Pulmonary artery endothelial cell (primary cell): ENCODE data around the gene TMEM208. TPM values are rescaled to one million over a fixed set of nuclear protein-coding genes. Genes with fewer than 3 reads are reported as not detected.

Source experiments
- DNase-seq: peaks from one replicate; pipeline ENCODE4 v3.0.0-alpha.2; 2011; ENCODE audit warnings: low read depth, low spot score
- total RNA-seq: library from RNA; depleted of rRNA; stranded (reverse); fragments of >200 nt; gene quantifications from 2 replicates; pipeline ENCODE4 v1.2.3, GENCODE V29; 2014

The TMEM208 gene
- total RNA-seq, 1 donor from 2014 or later: 30.0 TPM

- no peak for DNase-seq
Measured at GRCh38 chr16:67235816-67236562, 9.1 kb downstream of the TMEM208 start.

- no peak for DNase-seq
Measured at GRCh38 chr16:67236563-67237395, 9.8 kb downstream of the TMEM208 start.

DNA sequence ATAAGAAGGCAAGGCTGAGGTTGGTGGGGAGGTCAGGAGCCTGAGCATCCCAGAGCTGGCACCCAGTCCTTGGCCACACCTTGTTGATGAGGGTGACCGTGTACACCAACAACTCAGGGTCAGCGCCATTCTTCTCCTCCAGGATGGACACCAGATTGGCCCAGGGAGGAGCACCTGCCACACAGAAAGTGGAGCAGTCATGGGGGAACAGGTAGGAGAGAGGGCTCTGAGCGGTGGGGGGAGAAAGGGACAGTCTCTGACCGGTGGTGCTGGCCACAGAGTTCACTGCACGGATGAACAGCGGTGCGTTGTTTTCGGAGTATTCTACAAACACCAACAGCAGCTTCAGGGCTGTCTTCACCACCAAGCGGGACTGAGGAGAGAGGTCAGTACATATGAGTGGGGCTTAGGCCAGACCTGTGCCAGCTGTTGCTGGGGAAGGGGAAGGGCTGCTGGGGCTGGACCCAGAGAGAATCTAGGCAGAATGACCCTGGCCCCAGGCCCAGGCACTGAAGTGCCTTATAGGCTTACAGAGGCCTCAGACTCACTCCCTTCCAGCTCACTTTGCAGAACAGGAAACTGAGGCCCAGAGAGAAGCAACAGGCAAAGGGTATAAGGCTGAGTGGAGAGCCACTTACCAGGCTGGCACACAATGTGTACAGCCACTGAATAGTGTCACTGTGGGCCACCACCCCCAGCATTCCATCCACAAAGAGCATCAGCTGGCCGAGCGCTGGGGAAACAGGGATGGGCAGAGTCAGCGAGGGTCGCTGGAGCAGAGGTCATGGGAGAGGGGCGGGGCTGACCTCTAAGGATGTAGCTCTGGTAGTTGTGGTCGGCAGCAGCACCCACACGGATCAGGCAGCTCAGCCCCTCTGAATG is 10.7 kb downstream of the TMEM208 start:
- DNase-seq: no peak

- DNase-seq: no peak
Measured at GRCh38 chr16:67238278-67238575, 11.3 kb downstream of the TMEM208 start.

DNA sequence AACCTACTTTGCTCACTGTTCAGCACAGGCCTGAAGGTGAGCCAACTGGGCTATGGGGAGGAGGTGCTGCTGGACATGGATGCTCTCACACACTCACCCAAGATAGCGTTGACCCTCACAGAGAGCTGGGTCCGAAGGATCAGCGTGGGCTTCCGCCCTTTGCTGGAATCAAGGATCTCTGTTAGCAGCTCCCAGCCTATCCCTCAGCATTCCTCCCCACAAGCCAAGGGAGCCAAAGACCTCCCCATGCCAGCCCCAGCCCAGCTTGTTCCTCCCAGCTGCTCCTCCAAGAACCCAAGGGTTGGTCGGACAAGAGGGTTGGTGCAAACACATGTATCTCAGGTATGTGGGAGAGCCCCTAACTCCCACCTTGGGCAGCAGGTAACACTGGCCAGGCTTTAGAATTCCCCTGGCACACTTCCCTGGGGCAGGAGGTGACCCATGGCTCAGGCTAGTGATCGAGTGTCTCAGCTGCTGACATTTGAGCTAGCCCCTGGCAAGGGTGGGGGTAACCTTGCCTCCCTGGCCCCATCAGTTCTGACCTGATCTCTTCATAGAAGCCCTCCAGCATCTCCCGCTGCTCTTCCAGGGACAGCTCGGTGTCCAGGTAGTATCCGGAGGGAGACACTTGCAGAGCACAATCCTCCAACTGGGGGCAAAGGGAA is 12.0 kb downstream of the TMEM208 start:
- no peak for DNase-seq

DNA sequence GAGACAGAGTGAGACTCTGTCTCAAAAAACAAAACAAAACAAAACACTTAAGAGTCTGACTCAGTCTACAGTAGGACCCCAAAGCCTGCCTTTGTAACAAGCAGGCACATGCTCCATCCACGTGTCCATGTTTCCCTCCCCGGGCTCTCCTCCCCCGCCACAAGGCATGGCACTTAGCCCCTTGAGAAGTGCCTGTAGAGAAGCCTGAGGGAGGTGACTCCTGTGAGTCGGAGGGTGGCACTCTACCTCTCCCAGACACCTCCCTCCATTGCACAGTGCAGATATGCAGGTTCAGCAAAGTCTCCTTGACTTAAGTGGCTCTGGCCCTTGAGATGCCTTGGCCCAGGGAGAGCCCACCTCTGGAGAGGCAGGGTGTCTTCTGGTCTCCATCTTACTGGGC is 13.6 kb downstream of the TMEM208 start:
- no peak for DNase-seq

DNA sequence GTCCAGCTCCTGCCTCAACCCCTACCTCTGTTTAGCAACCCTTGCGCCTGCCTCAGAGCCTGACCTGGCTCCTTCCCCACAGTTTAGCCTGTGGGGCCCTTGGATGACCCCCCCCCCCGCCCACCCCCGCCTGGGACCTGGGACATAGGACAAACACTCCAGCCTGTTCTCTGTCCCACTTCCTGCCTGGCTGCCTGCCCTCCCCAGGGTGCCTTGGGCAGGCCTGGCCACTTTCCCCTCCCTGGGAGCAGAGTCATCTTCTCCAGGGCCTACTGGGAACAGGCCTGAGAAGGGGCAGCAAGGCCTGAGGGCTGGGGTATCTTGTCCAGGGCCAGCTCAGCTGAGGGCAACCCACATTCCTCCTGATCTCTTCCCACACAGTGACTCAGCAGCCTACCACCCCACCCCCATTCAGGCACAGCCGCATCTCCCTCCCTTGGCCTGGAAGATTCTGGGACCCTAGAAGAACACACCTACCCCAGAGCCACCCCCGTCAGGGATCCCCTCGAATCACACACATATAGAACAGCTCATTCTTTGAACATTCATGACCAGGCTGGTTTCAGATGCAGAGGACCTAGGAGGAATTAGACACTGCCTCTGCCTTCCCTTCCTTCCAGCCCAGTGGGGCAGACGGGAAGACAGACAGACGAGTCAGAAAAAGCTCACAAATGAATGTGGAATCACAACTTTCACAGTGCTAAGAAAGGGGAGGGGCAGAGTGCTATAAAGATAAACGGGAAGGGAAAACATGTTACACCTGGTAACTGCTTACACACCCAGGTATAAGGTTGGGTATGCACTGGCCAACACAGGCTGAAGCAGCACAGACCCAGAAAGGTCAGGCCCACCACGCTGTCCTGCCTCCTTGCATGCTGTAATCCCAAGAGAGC is 14.3 kb downstream of the TMEM208 start:
- DNase-seq: no peak

GRCh38 chr16:67242138-67242730 is 15.3 kb downstream of the TMEM208 start:
- no peak for DNase-seq

DNA sequence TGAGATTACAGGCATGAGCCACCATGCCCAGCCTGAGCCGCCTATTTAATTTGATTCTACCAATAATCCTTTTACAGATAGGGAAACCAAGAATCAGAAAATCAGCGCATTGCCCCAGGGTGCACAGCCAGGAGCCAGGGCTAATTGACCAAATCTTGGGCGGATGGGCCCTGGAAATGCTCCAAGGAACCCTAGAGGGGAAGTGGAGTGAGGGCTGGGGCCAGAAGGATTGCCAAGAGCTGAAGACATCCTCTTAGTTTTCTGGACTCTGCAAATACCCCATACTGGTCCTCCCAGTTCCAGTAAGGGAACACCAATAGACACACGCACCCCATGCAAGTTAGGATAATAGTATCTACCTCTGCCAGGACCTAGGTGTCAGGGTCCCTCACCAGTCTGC is 16.6 kb downstream of the TMEM208 start:
- no peak for DNase-seq

GRCh38 chr16:67244387-67245185 is 17.7 kb downstream of the TMEM208 start:
- peak; percentile 61 for DNase-seq

DNA sequence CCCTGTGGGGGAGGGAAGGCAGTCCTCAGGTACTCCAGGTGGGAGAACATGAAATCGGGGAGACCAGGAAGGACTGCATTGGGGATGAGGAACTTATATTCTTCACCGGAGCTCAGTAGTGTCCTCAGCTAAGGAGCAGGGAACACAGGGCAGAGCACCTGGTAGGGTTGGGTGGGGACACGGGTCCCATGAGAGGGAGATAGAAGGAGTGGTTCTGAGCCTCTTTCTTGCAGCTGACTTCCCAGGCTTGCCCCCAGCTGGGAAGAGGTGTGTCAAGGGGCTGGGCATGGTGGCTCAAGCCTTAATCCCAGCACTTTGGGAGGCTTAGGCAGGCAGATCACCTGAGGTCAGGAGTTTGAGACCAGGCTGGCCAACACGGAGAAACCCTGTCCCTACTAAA is 18.3 kb downstream of the TMEM208 start:
- no peak for DNase-seq

GRCh38 chr16:67245674-67246080 is 18.7 kb downstream of the TMEM208 start:
- no peak for DNase-seq

DNA sequence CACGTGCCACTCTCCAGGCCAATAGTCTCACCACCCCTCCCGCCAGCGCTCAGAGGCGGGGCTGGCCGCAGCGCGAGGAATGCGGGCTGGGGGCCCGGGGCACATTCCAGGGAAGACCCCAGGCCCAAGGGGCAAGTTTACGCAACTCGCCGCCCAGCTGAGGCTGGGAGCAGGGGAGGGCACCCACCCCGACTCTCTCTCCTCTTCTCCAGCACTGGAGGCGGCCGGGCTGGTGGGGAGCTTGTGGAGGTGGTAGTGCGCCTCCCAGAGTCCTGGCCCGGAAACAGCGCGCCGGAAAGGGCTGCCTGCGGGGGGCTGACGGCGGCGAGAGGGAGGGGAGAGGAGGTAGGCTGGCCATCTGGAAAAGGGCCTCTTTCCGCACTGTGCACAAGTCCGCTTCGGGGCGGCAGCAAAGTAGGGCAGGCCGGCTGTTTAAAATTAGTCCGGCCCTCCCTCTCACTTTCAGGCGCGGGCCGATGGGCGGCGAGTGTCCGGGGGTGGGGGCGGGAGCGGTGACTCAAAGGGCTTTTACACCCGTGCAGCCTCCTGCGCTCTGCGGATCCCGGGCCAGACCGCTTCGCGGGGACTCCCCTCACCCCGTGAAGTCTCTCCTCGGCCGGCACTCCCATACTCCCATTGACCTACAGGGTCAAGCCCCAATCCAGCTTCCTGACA is 19.3 kb downstream of the TMEM208 start:
- DNase-seq: peak; percentile 46

DNA sequence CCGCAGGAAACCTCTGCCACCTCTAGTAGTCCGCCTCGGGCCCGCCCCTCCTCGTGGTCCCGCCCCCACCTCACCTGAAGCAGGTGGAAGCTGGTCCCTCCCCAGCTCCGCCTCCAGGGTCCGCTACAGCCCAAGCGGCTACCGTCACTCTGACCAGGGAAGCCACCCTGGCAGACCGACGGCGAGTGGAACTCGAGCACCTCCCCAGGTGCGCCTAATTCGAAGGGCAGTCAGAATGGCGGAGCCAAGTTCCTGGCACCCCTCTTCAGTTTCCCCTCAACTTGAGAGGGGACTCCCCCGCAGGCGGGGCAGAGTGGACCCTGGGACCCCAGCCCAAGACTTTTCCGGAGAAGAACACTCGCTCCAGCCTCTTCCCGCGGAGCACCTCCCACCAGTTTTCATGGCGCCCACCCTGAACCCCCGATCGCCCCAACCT is 19.8 kb downstream of the TMEM208 start:
- DNase-seq: no peak

DNA sequence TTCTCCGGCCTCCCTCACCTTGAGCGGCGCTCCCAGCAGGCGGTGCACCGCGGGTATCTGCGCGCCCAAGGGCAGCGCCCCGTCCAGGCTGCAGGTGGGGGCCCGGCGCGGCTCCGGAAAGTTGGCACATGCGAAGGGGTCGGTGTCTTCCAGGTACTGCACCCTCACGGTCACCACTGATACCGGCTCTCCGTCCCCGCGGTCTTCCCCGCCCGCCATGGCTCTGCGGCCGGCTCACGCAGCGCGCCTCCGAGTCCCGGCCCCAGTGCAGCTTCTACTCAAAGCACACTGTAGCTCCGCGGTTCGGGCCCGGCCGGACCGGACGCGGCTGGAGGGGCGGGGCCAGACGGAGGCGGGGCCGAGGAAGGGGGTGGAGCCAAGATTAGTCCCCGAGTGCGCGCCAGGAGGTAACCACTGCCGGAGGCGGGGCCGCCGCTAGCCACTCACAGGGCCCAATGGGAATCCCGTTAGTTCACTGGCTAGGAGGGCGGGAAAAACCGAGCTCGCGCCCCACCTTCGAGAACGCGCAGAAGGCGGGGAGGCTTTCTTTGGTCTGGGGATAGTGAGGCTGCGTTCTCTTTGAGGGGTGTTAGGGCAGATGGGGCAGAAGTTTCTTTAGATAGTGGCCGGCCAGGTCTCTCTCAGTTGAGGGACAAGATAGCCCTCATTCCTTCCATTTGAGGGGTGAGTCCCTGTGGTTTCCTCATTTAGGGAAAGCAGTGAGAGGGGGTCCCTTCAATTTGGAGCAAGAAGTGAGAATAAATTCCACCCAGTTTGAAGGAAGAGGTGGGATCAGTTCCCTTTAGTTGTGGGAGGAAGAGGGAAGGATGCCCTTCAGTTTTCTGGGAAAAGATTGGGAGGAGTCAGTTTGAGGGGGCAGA is 20.5 kb downstream of the TMEM208 start, which contains the start of gene FHOD1:
Gene FHOD1 (minus strand): TSS at position 290 of the 881 bp plus-strand sequence. CDS start 71 bp downstream, at position 219.
- peak; percentile 84 for DNase-seq

GRCh38 chr16:67248073-67248400 is 21.1 kb downstream of the TMEM208 start:
- no peak for DNase-seq

DNA sequence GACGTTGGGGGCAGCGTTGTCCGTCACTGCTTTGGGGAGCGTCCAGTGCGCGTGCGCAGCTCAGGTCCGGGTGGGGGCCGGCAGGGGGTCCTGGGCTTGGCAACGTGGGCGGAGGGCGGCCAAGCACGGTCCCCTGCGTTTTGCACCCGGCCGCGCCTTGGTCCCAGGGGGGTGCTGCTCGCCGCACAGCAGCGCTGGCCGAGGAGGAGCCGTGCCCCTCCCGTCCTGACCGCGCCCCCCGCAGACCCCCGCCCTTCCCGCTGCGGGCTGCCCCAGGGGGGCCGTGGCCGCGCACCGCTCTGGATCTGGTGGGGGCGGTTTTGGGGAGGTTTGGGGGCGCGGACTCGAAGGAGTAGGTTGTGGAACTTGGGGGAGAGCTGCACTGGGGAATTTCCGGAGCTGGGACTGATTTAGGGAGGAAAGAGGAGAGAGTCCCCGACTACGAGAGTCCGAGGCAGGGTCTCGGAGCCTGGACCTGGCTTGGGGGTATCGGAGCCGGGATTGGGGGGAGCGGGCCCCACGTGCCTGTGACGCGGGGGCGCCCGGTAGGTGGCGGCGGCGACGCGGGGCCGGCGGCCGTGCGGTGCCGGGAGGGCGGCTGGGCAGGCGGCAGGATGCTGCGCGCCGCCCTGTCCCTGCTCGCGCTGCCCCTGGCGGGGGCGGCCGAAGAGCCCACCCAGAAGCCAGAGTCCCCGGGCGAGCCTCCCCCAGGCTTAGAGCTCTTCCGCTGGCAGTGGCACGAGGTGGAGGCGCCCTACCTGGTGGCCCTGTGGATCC is 21.7 kb downstream of the TMEM208 start, which contains the start of gene SLC9A5:
Gene SLC9A5 (plus strand): TSS at position 579 of the 777 bp plus-strand sequence. CDS start 36 bp downstream, at position 615.
- no peak for DNase-seq
